Measurements from ENCODE around the gene NDUFV2.
"Not testable (repeated sequence)": the region's sequence is repeated elsewhere in the genome, so short reads cannot be mapped to it uniquely, and the experiment has no call there.

Gene NDUFV2

DNA sequence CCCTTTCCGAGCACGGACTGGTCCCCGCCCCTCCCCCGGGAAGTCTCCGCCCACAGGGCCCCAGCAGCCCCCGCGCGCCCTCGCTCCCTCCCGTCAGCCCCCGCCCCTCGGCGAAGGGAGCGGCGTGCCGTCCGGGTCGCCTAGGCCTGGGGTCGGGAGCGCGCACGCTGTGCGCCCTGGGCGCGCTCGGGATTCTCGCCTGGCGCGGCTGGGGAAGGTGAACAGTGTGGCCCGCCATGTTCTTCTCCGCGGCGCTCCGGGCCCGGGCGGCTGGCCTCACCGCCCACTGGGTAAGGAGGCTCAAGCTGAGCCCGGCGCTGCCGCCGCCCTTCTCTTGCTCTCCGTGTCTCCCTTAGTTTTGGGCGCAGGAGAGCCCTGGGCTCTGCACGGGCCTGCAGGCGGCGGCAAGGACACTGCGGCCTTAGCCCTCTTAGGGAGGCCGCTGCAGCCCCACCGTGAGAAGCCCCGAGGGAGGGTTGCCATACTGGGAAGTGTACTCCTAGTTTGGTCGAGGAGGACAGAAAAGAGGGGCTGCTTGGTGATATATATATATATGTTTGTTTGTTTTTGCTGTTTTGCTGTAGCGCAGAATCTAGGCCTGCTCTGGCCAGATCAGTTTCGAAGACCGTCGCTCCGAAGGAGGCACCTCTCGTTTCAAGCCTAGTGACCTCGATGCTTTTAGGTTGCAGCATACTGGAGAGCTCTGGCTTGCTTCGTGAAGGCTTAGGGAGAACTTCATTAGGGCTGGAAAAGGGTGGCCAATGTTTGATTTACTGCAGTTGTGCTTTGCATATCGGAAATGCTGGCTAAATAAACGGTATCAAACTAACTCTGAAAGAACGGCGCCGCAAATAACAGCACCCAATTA lies at the start of gene NDUFV2:
TSS of gene NDUFV2 (plus strand) at position 192 of the 868 bp plus-strand sequence. CDS start at position 237, 45 bp downstream.
- peak; percentile 98 for DNase-seq

- DNase-seq = no peak
These were observed 48.7 kb upstream of the NDUFV2 start for GRCh38 chr18:9053814-9054213.

GRCh38 chr18:9055185-9055584 lies 47.3 kb upstream of the NDUFV2 start:
- DNase-seq = no peak

- no peak for DNase-seq
These were observed 46.9 kb upstream of the NDUFV2 start for GRCh38 chr18:9055626-9056025.

DNA sequence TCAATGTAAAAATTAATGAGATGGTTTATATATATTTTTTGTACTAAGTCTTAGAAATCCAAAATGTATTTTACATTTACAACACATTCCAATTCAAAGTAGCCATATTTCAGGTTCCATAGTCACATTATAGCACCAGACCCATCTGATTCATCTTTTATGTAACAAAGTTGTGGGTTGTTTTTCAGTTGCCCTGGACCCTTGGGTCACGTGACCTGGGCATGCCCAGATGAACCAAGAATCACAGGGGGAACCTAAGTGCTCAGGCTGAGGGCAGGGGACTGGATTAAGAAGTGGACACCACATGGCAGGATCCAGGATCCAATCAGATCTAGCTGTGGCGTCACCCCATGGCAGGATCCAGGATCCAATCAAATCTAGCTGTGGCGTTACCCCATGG lies 44.9 kb upstream of the NDUFV2 start:
- no peak for DNase-seq

GRCh38 chr18:9058406-9058805 lies 44.1 kb upstream of the NDUFV2 start:
- DNase-seq = no peak

GRCh38 chr18:9062418-9062751 lies 40.1 kb upstream of the NDUFV2 start:
- no peak for DNase-seq

DNA sequence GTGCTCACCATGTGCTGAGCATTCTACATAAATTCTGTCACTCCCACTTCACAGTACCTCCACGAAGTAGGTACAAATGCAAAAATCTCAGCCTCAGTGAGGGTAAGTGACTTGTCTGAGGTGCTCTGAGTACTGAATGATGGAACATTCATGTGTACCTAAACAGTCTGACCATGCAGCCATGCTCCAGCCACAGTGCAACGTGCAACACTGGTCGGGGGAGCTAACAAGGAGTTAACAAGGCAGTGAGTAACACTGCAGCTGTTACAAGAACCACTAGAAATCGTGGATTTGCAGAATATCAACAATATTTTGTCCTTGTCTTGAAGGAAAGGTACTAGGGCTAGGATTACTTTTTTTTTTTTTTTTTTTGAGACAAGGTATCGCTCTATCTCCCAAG lies 36.6 kb upstream of the NDUFV2 start:
- DNase-seq = no peak

DNA sequence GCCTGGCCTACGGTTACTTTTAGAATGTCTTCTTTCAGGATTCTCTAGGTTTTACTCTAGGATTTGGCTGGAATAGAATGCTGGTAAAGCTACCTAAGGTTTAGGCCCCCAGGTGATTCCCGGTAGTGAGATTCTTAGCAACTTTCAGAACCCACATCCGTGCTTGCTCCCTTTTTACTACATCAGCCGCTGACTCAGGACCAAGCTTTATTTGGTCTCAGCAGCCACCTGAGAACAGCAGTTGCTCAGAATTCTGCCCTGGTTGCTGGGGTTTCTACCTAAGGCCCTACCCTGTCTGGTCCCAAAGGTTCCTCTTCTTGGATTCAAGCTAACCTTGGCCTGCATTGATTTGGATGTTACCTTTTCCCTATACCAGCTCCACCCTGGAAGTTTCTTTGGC lies 36.1 kb upstream of the NDUFV2 start:
- DNase-seq = no peak

GRCh38 chr18:9066817-9067306 lies 35.6 kb upstream of the NDUFV2 start:
- no peak for DNase-seq

DNA sequence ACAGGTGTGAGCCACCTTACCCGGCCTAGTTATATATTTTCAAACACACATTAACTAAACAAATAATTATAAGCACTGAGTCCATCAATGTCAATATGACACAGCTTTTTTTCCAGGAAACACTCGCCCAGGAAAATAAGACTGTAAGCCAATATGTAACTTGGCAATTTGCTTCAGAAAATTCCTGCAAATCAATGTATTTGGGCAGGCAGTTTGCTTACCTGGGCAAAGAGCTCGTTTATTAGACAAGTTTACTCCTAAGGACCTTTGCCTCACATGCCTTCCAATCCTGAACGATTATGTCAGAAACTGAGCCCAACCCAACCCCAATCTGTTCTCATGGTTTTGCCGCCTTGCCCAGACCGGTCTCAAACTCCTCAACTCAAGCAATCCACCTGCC lies 34.7 kb upstream of the NDUFV2 start:
- no peak for DNase-seq

DNA sequence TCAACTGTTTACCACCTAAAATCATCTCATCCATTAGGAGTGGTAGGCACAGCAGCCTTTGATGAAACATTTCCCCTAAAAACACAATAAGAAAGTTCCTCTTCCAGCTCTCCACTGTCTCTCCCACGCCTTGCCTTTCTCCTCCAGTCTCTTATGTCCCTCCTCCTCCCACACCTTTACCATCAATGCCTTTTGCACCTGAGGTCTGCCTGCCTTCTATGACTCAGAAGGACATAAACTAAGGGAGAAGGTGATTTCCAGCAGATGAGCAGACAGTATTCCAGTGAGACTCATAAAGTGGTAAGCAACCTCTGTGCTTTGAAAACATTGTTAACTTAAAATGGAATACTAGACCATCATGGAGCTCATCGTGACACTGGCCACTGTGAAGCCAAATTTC lies 34.2 kb upstream of the NDUFV2 start:
- no peak for DNase-seq

GRCh38 chr18:9069601-9070000 lies 32.9 kb upstream of the NDUFV2 start:
- no peak for DNase-seq

GRCh38 chr18:9070212-9070611 lies 32.3 kb upstream of the NDUFV2 start:
- DNase-seq = no peak

DNA sequence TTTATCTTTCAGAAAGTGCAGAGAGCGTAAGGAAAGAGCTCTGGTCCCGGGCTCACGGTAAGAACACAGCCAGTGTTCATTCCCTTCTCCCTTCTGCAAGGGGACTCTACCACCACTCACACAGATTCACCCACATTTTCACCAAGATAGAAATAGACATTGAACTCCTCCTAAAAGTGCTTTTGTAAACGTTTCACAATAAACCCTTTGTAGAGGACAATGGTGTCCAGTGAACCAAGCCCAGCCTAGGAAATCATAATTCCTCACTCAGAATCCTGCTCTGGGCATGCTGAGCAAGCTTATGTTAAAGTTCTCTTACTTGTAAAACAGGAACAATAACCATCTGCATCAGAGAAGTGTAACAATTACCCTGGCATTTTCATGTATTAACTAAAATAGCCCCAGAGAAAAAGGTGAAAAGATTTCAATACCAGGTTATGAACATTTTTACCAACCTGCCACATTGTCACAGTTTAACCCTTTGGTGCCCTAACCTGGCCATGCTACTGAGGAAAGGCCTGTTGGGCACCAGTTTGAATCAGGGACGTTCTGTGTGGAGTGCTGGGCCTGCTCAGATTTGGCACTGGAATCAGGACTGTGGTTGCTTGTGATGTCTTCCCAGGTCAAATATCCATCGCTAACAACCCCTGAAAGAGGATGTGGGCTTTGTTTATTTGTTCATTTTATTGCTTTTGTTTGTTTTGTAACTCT lies 22.5 kb upstream of the NDUFV2 start:
- no peak for DNase-seq

DNA sequence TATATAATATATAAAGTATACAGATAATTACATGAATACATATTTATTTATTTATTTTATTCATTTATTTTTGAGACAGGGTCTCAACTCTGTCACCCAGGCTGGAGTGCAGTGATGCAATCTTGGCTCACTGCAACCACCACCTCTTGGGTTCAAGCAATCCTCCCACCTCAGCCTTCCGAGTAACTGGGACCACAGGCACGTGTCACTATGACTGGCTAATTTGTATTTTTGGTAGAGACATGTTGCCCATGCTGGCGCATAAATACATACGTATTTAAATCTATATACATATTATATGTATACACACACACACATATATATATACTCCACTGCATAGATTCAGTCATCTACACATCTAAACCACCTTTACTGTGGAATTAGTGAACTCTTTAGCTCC lies 20.6 kb upstream of the NDUFV2 start:
- DNase-seq = no peak

DNA sequence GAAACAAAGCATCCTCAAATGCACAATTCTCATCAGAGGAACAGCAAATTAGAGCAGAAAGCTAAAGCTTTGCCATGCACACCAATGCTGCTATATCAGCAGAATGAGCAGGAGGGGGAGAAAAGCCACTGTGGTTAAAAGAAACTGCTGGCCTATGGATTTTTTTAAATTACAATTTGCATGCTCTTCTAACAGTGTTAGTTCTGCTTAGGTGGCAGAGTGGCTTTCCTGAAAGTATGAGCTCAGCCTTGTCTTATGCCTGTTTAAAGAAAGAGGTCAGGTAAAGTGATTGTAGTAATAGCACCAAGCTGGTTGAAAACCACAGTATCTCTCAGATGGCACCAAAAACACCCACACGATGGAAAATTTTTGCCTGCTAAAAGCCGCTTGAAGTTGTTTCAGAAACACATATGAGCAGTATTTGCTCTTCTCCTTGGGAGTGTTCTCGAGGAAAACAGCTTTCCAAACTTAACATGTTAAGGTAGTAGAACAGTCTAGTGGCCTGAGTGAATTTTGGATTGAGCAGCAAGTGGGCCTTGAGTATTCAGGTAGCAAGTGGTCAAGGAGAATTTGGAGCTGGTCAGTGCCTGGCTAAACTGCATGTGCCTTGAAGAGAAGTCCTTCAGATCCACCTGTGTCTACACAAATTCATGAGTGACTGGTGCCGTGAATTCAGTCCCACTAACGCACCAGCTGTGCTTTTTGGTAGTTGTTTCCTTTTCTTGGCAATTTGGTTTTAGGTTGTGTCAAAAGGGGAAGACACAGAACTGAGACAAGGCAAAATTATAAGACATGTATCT lies 19.6 kb upstream of the NDUFV2 start:
- DNase-seq = no peak

- DNase-seq = no peak
These were observed 16.5 kb upstream of the NDUFV2 start for GRCh38 chr18:9086015-9086414.

- no peak for DNase-seq
These were observed 15.9 kb upstream of the NDUFV2 start for GRCh38 chr18:9086624-9087023.

GRCh38 chr18:9087144-9087543 lies 15.4 kb upstream of the NDUFV2 start:
- no peak for DNase-seq

DNA sequence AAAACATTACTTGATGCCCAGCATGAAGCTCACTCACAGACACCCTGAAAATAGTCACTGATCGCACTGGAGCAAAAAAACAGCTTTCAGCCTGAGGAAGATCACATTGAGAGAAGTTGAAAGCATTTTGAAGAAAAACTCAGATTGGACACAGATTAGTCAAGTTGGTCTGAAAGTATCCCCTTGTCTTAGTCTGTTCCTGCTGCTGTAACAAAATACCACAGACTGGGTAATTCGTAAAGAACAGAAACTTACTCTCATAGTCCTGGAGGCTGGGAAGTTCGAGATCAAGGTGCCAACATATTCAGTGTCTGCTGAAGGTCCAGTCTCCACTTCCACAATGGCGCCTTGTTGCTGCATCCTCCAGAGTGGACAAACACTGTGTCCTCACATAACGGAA lies 14.2 kb upstream of the NDUFV2 start:
- DNase-seq = no peak

- not testable (repeated sequence) for DNase-seq
These were observed 13.8 kb upstream of the NDUFV2 start for GRCh38 chr18:9088727-9089126.

DNA sequence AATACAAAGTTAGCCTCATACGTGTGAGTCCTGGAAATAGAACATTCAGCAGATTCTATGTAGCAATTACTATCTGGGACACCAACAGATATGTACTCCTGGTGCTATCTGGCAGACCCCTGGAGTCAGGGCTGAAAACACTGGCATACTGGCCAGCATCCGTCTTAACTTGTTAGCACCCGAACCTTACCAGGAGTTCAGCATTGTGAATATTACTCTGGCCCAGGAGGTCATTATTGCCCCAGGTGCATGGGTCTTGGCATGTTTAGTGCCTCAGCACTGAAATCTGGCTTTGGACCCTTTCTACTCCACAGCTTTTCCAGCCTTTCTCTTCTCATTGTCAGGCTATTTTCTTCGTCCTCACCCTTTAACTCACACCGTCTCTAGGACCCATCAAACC lies 11.9 kb upstream of the NDUFV2 start:
- DNase-seq = no peak
